Dendritic cell treated with granulocyte-macrophage colony-stimulating factor and Interleukin-4, amounts not matched to agents 40 ng/mL and 50 ng/mL, for 4 days (primary cell): ENCODE measurements around the gene ARF4.

ENCODE experiments used
- H3K27ac Mint-ChIP-seq: one replicate; pipeline ENCODE4 v1.8.0; 2022; ENCODE audit warnings: mild to moderate bottlenecking, mixed read lengths
- H3K27me3 Mint-ChIP-seq: one replicate; pipeline ENCODE4 v1.8.0; 2022; ENCODE audit warnings: mild to moderate bottlenecking, mixed read lengths
- H3K36me3 Mint-ChIP-seq: one replicate; pipeline ENCODE4 v1.8.0; 2022; ENCODE audit warnings: low read depth, mixed read lengths
- H3K4me1 Mint-ChIP-seq: one replicate; pipeline ENCODE4 v1.8.0; 2022; ENCODE audit warnings: low read depth, mixed read lengths
- H3K4me3 Mint-ChIP-seq: one replicate; pipeline ENCODE4 v1.8.0; 2022; ENCODE audit warnings: mild to moderate bottlenecking, moderate library complexity, mixed read lengths
- H3K9me3 Mint-ChIP-seq: one replicate; pipeline ENCODE4 v1.8.0; 2022; ENCODE audit warnings: mixed read lengths
- intact Hi-C: fragments of 100-400 bp; cut with micrococcal nuclease; formaldehyde crosslinking; loops from one replicate; pipeline ENCODE4 v1.15.0; 2022

ARF4 gene

DNA sequence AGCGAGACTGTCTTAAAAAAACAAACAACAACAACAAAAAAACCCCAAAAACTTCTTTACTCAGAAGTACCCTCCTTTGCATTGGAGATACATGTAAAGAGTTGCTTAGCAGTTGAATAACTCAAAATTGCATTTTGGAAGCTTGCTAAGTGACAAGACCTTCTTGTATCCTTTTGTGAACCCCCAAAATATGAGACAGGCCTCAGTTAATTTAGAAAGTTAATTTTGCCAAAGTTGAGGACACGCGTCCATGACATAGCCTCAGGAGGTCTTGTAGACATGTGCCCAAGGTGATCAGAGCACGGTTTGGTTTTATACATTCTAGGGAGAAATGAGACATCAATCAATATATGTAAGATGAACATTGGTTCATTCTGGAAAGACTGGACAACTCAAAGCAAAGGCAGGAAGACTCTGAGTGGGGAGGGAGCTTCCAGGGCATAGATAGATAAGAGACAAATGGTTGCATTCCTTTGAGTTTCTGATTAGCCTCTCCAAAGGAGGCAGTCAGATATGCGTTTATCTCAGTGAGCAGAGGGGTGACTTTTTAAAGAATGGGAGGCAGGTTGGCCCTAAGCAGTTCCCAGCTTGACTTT is 1.7 kb upstream of the ARF4 start:
- peaks cover 26% of the 10 kb centered on the region for H3K4me1 Mint-ChIP-seq
- no peaks in the 10 kb centered on the region for H3K9me3 Mint-ChIP-seq
- H3K27me3 Mint-ChIP-seq, result no peaks in the 10 kb centered on the region
- peak overlapping the region; percentile 92 for H3K27ac Mint-ChIP-seq
- intact Hi-C loops, result no loop called here
- peaks cover 35% of the 10 kb centered on the region for H3K36me3 Mint-ChIP-seq
- peak overlapping the region; percentile 86 for H3K4me3 Mint-ChIP-seq

DNA sequence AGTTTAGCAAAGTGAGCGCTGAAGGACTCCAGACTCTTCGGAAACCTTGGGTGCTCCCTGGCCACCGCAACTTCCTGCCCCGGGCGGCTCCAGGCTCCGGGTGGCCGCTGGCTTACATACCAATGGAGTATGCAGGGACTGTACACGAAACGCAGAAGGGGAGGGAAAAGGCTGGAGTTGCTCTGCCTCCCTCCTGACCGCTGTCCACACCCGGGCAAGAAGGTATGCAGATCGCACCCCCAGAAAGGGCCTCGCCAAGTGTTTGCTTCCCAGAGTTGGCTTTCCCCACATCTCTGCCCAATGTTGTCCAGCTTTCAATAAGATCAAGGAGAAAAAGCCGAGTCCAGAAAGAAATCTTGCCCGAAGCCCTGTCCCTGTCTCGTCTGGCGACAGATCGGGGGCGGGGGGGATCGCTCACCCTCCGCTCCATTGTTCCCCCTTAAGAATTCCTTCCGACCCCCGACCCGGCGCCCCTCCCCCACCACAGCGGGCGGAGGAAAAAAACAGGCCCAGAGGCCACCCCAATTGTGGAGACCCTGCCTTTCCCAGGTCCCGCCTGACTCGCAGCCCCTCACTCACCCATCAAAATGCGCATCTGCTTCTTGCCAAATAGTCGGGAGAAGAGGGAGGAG is 533 bp downstream of the ARF4 start:
- intact Hi-C loops, result loop anchor here (1.0 to 2.0 kb wide), 2 partner anchors 40 to 96 kb away; partner anchors contain the start of genes DENND6A and PDE12
- no peaks in the 10 kb centered on the region for H3K9me3 Mint-ChIP-seq
- H3K4me1 Mint-ChIP-seq, result peaks cover 38% of the 10 kb centered on the region
- H3K27ac Mint-ChIP-seq, result peak overlapping the region; percentile 92
- H3K36me3 Mint-ChIP-seq, result peaks cover 49% of the 10 kb centered on the region
- no peaks in the 10 kb centered on the region for H3K27me3 Mint-ChIP-seq
- peak overlapping the region; percentile 86 for H3K4me3 Mint-ChIP-seq

DNA sequence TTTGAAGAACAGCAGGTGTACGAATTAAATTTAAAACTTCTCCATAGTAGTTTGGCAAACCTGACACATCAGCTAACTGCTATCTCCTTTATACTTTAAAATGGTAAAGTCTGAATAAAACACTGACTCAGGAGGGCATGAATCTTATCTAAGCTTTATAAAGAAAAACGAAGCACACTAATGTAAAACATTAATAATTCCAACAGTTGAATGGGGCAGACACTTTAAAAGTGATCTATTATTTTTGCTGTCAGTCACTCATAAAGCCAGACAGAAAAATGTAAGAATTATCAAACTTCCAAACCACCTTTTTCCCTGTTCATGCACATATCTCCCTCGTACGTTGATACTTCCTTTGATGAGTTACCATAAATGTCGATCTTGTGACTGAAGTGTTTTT is 2.6 kb downstream of the ARF4 start:
- Mint-ChIP-seq H3K27ac (no peak overlapping the region), H3K4me3 (peak overlapping the region; percentile 0), H3K9me3 (no peaks in the 10 kb centered on the region), H3K36me3 (peaks cover 57% of the 10 kb centered on the region), H3K4me1 (peaks cover 38% of the 10 kb centered on the region), H3K27me3 (no peaks in the 10 kb centered on the region)
- intact Hi-C loops, result no loop called here

DNA sequence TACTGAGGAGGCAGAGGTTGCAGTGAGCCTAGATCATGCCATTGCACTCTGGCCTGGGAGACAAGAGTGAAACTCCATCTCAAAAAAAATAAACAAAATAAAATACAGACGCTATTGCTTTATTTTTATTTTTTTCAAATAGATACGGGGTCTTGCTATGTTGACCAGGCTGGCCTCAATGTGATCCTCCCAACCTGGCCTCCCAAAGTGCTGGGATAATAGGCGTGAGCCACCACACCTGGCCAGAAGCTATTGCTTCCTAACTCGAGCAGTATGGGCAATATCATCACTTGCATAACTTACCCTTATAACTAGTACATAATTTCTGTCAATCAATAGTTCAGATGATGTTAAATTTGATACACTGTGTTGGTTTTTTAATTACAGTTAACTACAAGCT is 3.0 kb downstream of the ARF4 start:
- Mint-ChIP-seq H3K9me3 (no peaks in the 10 kb centered on the region), H3K4me3 (no peak overlapping the region), H3K36me3 (peaks cover 58% of the 10 kb centered on the region), H3K27ac (no peak overlapping the region), H3K27me3 (no peaks in the 10 kb centered on the region), H3K4me1 (peaks cover 34% of the 10 kb centered on the region)
- intact Hi-C loops, result no loop called here

DNA sequence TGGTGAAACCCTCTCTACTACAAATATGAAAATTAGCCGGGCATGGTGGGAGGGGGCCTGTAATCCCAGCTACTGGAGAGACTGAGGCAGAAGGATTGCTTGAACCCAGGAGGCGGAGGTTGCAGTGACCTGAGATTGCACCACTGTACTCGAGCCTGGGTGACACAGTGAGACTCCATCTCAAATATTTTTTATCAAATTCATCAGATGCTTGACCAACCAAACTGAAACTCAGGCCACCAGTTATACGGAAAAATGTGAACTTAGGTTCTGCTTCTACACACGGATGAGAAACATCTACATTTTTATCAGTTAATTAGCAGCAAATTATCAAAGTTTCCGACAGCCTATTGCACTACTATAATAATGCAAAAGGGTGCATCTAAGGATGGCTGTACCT is 4.8 kb downstream of the ARF4 start:
- Mint-ChIP-seq H3K4me1 (peaks cover 28% of the 10 kb centered on the region), H3K9me3 (no peaks in the 10 kb centered on the region), H3K4me3 (no peak overlapping the region), H3K27ac (no peak overlapping the region), H3K27me3 (no peaks in the 10 kb centered on the region), H3K36me3 (peaks cover 64% of the 10 kb centered on the region)
- intact Hi-C loops, result no loop called here

DNA sequence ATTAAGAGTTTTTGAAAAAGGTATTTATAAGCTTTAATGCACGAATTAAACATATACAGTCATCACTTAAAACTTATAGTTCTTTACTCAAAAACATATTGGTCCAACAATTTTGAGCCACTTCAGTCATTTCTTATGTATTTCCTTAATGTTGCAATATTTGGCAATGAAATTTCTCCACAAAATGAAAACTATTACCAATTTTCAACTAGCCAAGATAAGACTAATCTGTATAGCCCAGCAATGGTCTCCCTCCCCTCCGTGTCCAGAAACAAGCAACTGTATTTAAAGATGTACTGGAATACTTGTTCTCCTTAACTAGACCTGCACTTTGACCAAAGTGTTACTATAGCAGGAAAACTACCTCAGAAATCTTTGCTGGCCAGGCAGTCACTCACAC is 9.2 kb downstream of the ARF4 start:
- H3K9me3 Mint-ChIP-seq, result no peaks in the 10 kb centered on the region
- no peak overlapping the region for H3K27ac Mint-ChIP-seq
- peaks cover 53% of the 10 kb centered on the region for H3K36me3 Mint-ChIP-seq
- H3K4me3 Mint-ChIP-seq, result no peak overlapping the region
- H3K27me3 Mint-ChIP-seq, result no peaks in the 10 kb centered on the region
- intact Hi-C loops, result no loop called here
- H3K4me1 Mint-ChIP-seq, result peaks cover 8% of the 10 kb centered on the region

DNA sequence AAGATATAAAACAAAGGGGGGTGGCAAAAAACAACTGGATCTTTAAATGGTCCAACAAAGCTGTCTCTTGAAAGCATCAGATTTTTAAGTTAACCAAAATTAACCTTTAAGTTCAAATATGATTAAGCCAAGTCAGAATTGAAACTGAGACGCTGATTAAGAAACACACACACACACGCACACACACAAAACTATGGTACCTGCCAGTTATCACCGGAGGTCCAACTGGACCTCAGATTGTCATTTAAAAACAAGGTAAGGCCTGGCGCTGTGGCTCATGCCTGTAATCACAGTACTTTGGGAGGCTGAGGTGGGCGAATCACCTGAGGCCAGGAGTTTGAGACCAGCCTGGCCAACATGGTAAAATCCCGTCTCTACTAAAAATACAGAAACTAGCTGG is 10.4 kb downstream of the ARF4 start:
- intact Hi-C loops, result no loop called here
- Mint-ChIP-seq H3K4me3 (no peak overlapping the region), H3K9me3 (no peaks in the 10 kb centered on the region), H3K4me1 (peaks cover 5% of the 10 kb centered on the region), H3K36me3 (peaks cover 47% of the 10 kb centered on the region), H3K27ac (no peak overlapping the region), H3K27me3 (no peaks in the 10 kb centered on the region)

DNA sequence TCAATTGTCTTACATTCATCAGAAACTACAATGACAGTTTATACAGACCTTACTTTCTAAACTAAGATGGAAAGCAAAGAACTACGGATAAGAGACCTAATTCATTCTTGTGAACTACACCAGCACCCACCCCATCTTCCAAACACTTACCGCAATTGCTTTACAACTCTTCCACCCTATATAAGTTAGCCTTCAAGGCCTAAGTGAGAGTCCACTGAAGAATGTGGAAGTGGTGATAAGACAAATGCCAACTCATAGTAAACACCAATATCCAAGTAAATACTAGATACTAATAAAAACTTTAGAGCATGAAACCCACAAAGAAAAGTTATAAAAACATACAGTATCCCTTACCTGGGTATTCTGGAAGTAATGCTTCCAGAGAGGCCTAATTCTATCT is 13.6 kb downstream of the ARF4 start:
- Mint-ChIP-seq H3K27me3 (no peaks in the 10 kb centered on the region), H3K27ac (no peak overlapping the region), H3K36me3 (peaks cover 54% of the 10 kb centered on the region), H3K4me3 (no peak overlapping the region), H3K9me3 (no peaks in the 10 kb centered on the region), H3K4me1 (peaks cover 12% of the 10 kb centered on the region)
- intact Hi-C loops, result no loop called here

DNA sequence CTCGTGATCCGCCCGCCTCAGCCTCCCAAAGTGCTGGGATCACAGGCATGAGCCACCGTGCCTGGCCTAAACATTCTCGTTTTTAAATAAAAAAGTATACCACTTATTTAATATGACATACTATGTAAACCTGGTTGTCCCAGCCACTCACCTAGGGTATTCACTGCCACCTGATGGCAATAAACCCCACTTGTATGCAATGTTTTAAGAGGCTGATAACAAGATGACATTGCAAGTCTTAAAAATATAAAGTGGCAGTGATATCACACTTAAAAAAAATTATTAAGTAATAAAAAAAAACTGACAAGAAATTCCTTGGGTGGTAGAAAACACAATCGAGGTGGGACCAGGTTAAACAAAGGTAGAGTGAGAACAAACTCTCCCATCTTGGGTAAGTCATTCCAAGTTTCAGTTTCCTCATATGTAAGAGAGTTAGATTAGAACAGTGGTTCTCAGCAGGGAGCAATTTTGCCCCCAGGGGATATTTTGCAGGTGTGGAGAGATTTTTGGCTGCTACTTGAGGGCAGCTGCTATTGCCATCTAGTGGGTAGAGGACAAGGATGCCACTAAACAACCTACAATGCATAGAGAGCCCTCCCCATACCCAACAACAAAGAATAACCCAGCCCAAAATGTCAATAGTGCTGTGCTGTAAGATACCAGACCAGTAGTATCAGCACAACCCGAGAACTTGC is 14.5 kb downstream of the ARF4 start:
- Mint-ChIP-seq H3K36me3 (peaks cover 63% of the 10 kb centered on the region), H3K27me3 (no peaks in the 10 kb centered on the region), H3K9me3 (no peaks in the 10 kb centered on the region), H3K4me3 (no peak overlapping the region), H3K4me1 (peaks cover 12% of the 10 kb centered on the region), H3K27ac (no peak overlapping the region)
- intact Hi-C loops, result no loop called here

DNA sequence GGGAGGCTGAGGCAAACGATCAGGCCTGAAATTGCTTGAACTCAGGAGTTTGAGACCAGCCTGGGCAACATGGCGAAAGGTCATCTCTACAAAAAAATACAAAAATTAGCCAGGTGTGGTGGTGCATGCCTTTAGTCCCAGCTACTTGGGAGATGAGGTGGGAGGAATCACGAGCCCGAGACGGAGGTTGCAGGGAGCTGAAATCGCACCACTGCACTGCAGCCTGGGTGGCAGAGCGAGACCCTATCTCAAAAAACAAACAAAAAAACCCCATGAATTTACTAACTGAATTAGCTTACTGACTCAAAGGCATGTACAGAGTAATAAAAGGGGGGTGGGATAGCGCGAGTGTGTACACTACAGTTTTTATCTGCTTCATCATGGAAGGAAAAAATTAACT is 19.3 kb downstream of the ARF4 start:
- H3K27ac Mint-ChIP-seq, result no peak overlapping the region
- H3K9me3 Mint-ChIP-seq, result no peaks in the 10 kb centered on the region
- intact Hi-C loops, result loop anchor here (10.0 kb wide), 1 partner anchor 67 kb away; no protein-coding TSS in a partner anchor
- peaks cover 7% of the 10 kb centered on the region for H3K4me1 Mint-ChIP-seq
- H3K27me3 Mint-ChIP-seq, result no peaks in the 10 kb centered on the region
- peaks cover 86% of the 10 kb centered on the region for H3K36me3 Mint-ChIP-seq
- H3K4me3 Mint-ChIP-seq, result no peak overlapping the region

DNA sequence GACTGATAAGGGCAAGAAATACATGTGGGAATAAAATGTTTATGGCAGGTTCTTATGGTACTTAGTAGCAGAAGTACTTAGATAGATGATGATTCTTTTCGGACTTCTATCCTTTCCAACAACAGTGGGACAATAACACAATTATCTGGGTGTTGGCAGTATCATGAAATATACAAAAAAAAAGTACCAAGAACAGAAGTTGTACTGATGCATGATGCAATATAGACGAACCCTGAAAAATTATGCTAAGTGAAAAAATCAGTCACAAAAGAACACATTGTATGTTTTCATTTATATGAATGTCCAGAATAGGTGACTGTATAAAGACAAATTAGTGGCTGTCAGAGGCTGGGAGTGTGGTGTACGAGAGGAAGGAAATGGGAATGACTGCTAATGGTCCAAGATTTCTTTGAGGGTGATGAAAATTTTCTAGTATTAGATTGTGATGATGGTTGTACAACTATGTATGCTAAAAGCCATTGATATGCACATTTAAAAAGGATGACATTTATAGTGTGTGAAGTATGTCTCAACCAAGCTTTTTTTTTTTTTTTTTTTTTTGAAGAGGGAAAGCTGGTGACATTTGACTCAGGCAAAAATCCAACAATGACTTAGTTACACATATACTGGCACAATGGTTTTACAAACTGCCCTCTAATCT is 21.0 kb downstream of the ARF4 start:
- Mint-ChIP-seq H3K4me3 (no peak overlapping the region), H3K27ac (peak overlapping the region; percentile 12), H3K9me3 (no peaks in the 10 kb centered on the region), H3K27me3 (no peaks in the 10 kb centered on the region), H3K4me1 (peaks cover 7% of the 10 kb centered on the region), H3K36me3 (peaks cover 88% of the 10 kb centered on the region)
- intact Hi-C loops, result loop anchor here (10.0 kb wide), 1 partner anchor 69 kb away; no protein-coding TSS in a partner anchor

DNA sequence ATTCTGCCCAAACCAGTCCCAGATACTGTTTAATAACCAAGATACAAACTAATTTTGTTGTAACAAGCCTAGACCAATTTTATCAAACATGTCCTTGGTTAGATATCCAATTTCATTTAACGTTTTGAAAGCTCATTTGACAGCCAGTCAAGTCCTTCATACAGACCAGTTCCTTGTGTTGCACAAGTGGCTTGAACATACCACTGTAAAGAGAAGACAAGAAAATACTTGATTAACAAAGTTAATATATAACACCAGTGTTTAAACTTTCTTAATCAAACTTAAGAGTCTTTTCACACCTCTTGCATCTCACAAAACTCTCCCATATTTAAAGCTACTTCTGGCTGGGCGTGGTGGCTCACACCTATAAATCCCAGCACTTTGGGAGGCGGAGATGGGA is 25.0 kb downstream of the ARF4 start:
- Mint-ChIP-seq H3K9me3 (no peaks in the 10 kb centered on the region), H3K27ac (no peak overlapping the region), H3K36me3 (peaks cover 88% of the 10 kb centered on the region), H3K4me1 (no peaks in the 10 kb centered on the region), H3K27me3 (no peaks in the 10 kb centered on the region), H3K4me3 (no peak overlapping the region)
- intact Hi-C loops, result loop anchor here (10.0 kb wide), 1 partner anchor 73 kb away; no protein-coding TSS in a partner anchor

DNA sequence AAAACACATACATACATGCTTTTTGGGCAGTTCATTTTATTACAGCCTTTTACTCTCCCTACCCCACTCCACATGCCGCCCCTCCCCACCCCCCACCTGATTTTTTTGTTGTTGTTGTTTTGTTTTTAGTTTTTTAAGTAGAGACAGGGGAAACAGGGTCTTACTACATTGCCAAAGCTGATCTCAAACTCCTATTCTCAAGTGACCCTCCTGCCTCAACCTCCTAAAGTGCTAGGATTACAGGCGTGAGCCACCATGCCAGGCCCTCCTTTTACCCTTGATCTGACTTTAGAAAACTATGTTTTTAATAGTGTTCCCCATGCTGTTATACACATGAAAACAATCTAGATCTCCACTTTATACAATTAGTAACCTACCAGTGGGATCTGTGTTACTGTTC is 26.3 kb downstream of the ARF4 start:
- no peak overlapping the region for H3K27ac Mint-ChIP-seq

More for the DNA sequence above, 26.3 kb downstream of the ARF4 start:
- H3K36me3 Mint-ChIP-seq, result peaks cover 87% of the 10 kb centered on the region
- intact Hi-C loops, result loop anchor here (10.0 kb wide), 1 partner anchor 74 kb away; no protein-coding TSS in a partner anchor
- H3K4me1 Mint-ChIP-seq, result no peaks in the 10 kb centered on the region
- H3K4me3 Mint-ChIP-seq, result no peak overlapping the region
- no peaks in the 10 kb centered on the region for H3K27me3 Mint-ChIP-seq
- no peaks in the 10 kb centered on the region for H3K9me3 Mint-ChIP-seq
